DND-41 (cell line): ENCODE results near the gene HLCS.

Experiments
- ATAC-seq: fragments of 200-7000 bp; cut with Tn5 transposase; 3 replicates; pipeline ENCODE4 v1.9.1; 2021; ENCODE audit warnings: low read depth; ENCODE audit not compliant: insufficient read depth
- DNase-seq: peaks from one replicate; pipeline ENCODE4 v3.0.0-alpha.2; 2020
- H2AFZ ChIP-seq: 2 replicates; pipeline ENCODE4 v1.6.0; 2012; ENCODE audit warnings: low read depth, low read length
- H3K27ac ChIP-seq: 2 replicates; pipeline ENCODE4 v1.5.1; 2012; ENCODE audit warnings: low read length, inconsistent platforms
- H3K27me3 ChIP-seq: fragments of 200-600 bp; sonication (generic); 2 replicates; pipeline ENCODE4 v1.6.0; 2012; ENCODE audit warnings: low read length, mild to moderate bottlenecking, inconsistent platforms; ENCODE audit not compliant: insufficient read depth, poor library complexity
- H3K36me3 ChIP-seq: 2 replicates; pipeline ENCODE4 v1.5.1; 2012; ENCODE audit warnings: low read length, inconsistent platforms; ENCODE audit not compliant: insufficient read depth
- H3K4me1 ChIP-seq: 2 replicates; pipeline ENCODE4 v1.5.1; 2012; ENCODE audit warnings: mild to moderate bottlenecking, low read length; ENCODE audit not compliant: insufficient read depth
- H3K4me2 ChIP-seq: 2 replicates; pipeline ENCODE4 v1.6.0; 2012; ENCODE audit warnings: mild to moderate bottlenecking, moderate library complexity, low read length, inconsistent platforms; ENCODE audit not compliant: insufficient read depth
- H3K4me3 ChIP-seq, 2 experiments: fragments of 200-600 bp in 1 of 2; shearing (Covaris generic) in 1 of 2; 2 replicates each; pipeline ENCODE4 v1.5.1; 2012 to 2016; ENCODE audit warnings: inconsistent platforms in 2 of 2, low read length in 2 of 2, mild to moderate bottlenecking in 2 of 2, low read depth in 1 of 2, moderate library complexity in 1 of 2
- H3K79me2 ChIP-seq: 2 replicates; pipeline ENCODE4 v1.6.0; 2012; ENCODE audit warnings: low read length, inconsistent platforms; ENCODE audit not compliant: insufficient read depth
- H3K9ac ChIP-seq: 2 replicates; pipeline ENCODE4 v1.6.0; 2012; ENCODE audit warnings: low read depth, mild to moderate bottlenecking, inconsistent platforms, low read length, moderate library complexity
- H3K9me3 ChIP-seq: 2 replicates; pipeline ENCODE4 v1.5.1; 2012; ENCODE audit warnings: low read length, moderate library complexity, mild to moderate bottlenecking, inconsistent platforms; ENCODE audit not compliant: insufficient read depth, severe bottlenecking
- H4K20me1 ChIP-seq: 2 replicates; pipeline ENCODE4 v1.6.0; 2012; ENCODE audit warnings: low read length; ENCODE audit not compliant: insufficient read depth
- CTCF ChIP-seq: IDR thresholded peaks from 2 replicates; pipeline ENCODE4 v1.5.1; 2012; ENCODE audit warnings: borderline replicate concordance, low read length, moderate library complexity, mild to moderate bottlenecking; ENCODE audit not compliant: poor library complexity, severe bottlenecking; ENCODE audit errors: extremely low read depth
- EZH2 ChIP-seq: IDR thresholded peaks from 3 replicates; pipeline ENCODE4 v1.6.1; 2012; ENCODE audit warnings: borderline replicate concordance, low read depth, mild to moderate bottlenecking, moderate library complexity, low read length, inconsistent platforms; ENCODE audit not compliant: severe bottlenecking

HLCS gene

GRCh38 chr21:36784947-36785346 is 181.5 kb downstream of the HLCS start:
- Histone ChIP-seq H3K36me3 (no peaks in the 10 kb centered on the region), H4K20me1 (peaks cover 4% of the 10 kb centered on the region; the same call in 1 of the 2 replicates), H3K4me2 (no peak overlapping the region), H2AFZ (no peak overlapping the region), H3K9me3 (no peaks in the 10 kb centered on the region), H3K27me3 (no peaks in the 10 kb centered on the region), H3K27ac (no peak overlapping the region), H3K9ac (no peak overlapping the region), H3K4me3 (no peak overlapping the region), H3K79me2 (no peaks in the 10 kb centered on the region), H3K4me1 (no peaks in the 10 kb centered on the region)
- DNase-seq (no peak), ATAC-seq (no peak)
- no peak for TF ChIP-seq EZH2
- TF ChIP-seq CTCF = no peak

GRCh38 chr21:36783612-36784374 is 182.7 kb downstream of the HLCS start:
- Histone ChIP-seq H3K79me2 (no peaks in the 10 kb centered on the region), H3K9ac (no peak overlapping the region), H3K4me1 (no peaks in the 10 kb centered on the region), H3K27ac (no peak overlapping the region), H3K36me3 (no peaks in the 10 kb centered on the region), H3K4me3 (no peak overlapping the region), H3K9me3 (no peaks in the 10 kb centered on the region), H3K27me3 (no peaks in the 10 kb centered on the region), H4K20me1 (peaks cover 4% of the 10 kb centered on the region; the same call in 1 of the 2 replicates), H3K4me2 (no peak overlapping the region), H2AFZ (no peak overlapping the region)
- no peak for DNase-seq
- no peak for TF ChIP-seq CTCF
- no peak for TF ChIP-seq EZH2
- ATAC-seq = no peak

- Histone ChIP-seq H3K4me1 (no peaks in the 10 kb centered on the region), H4K20me1 (no peaks in the 10 kb centered on the region), H3K4me3 (no peak overlapping the region), H3K79me2 (no peaks in the 10 kb centered on the region), H3K9me3 (no peaks in the 10 kb centered on the region), H3K9ac (no peak overlapping the region), H3K27me3 (no peaks in the 10 kb centered on the region), H3K4me2 (no peak overlapping the region), H3K27ac (no peak overlapping the region), H2AFZ (no peak overlapping the region), H3K36me3 (no peaks in the 10 kb centered on the region)
- DNase-seq (no peak), ATAC-seq (peak; percentile 33; the same call in 1 of the 3 replicates)
- TF ChIP-seq CTCF = no peak
- TF ChIP-seq EZH2 = no peak
Measured at GRCh38 chr21:36780861-36781260, 185.6 kb downstream of the HLCS start.
